Panc1 (cell line): ENCODE measurements around the gene GMDS. TPM values are rescaled to one million over a fixed set of nuclear protein-coding genes. Genes with fewer than 3 reads are reported as not detected.

Experiments
- ATAC-seq: fragments of 200-7000 bp; cut with Tn5 transposase; 2 replicates; pipeline ENCODE4 v1.9.1; 2020; ENCODE audit warnings: mild to moderate bottlenecking, moderate library complexity
- BruUV-seq: library from RNA; stranded (reverse); fragments of 400-500 nt; replicated peaks from 2 replicates; lab custom pipeline; 2021; lab: Mats Ljungman, UMichigan
- CTCF ChIA-PET: fragments of 300-600 bp; sonication (Branson Sonifier 250); formaldehyde crosslinking; loops from one replicate; lab custom pipeline; 2022; ENCODE audit warnings: antibody characterized with exemption; lab: Charles Lee
- POLR2A ChIA-PET: fragments of 300-600 bp; sonication (Branson Sonifier 250); formaldehyde crosslinking; loops from one replicate; lab custom pipeline; 2022; ENCODE audit warnings: antibody characterized with exemption; lab: Charles Lee
- DNase-seq: peaks from one replicate; pipeline ENCODE4 v3.0.0-alpha.2; 2010; ENCODE audit warnings: low read depth, low spot score
- H3K27ac ChIP-seq: 2 replicates; pipeline ENCODE4 v1.5.1; 2011; ENCODE audit warnings: mild to moderate bottlenecking, low read length, inconsistent platforms
- H3K27me3 ChIP-seq: fragments of 200-500 bp; sonication (Bioruptor generic); 2 replicates; pipeline ENCODE4 v1.6.0; 2014; ENCODE audit warnings: low read length, inconsistent platforms; ENCODE audit not compliant: control insufficient read depth, insufficient read depth
- H3K36me3 ChIP-seq: fragments of 200-500 bp; sonication (Bioruptor generic); 2 replicates; pipeline ENCODE4 v1.5.1; 2014; ENCODE audit warnings: inconsistent platforms, mild to moderate bottlenecking, low read length, moderate library complexity; ENCODE audit not compliant: control insufficient read depth, insufficient read depth
- H3K4me1 ChIP-seq: 2 replicates; pipeline ENCODE4 v1.5.1; 2011; ENCODE audit warnings: inconsistent platforms, mild to moderate bottlenecking, low read length, moderate library complexity; ENCODE audit not compliant: control insufficient read depth, insufficient read depth
- H3K4me3 ChIP-seq, 2 experiments: 2 replicates each; pipeline ENCODE4 v1.5.1; 2011 to 2012; ENCODE audit warnings: low read depth in 2 of 2, low read length in 2 of 2, mild to moderate bottlenecking in 2 of 2, inconsistent platforms in 1 of 2, moderate library complexity in 1 of 2
- H3K9me3 ChIP-seq: fragments of 200-500 bp; sonication (Bioruptor generic); 2 replicates; pipeline ENCODE4 v1.5.1; 2014; ENCODE audit warnings: low read depth, mild to moderate bottlenecking, inconsistent platforms, low read length, moderate library complexity; ENCODE audit not compliant: control insufficient read depth, insufficient read depth
- CTCF ChIP-seq: fragments of 450-650 bp; IDR thresholded peaks from 2 replicates; pipeline ENCODE4 v1.5.1; 2017; ENCODE audit warnings: mild to moderate bottlenecking
- POLR2AphosphoS5 ChIP-seq: IDR thresholded peaks from 2 replicates; pipeline ENCODE4 v1.6.1; 2012; ENCODE audit warnings: mild to moderate bottlenecking, low read depth, low read length, moderate library complexity
- SIN3A ChIP-seq: IDR thresholded peaks from 2 replicates; pipeline ENCODE4 v1.6.1; 2012; ENCODE audit warnings: low read depth, mild to moderate bottlenecking, low read length, moderate library complexity, borderline replicate concordance; ENCODE audit not compliant: insufficient read depth
- TCF7L2 ChIP-seq: IDR thresholded peaks from 2 replicates; pipeline ENCODE4 v1.6.1; 2011; ENCODE audit warnings: mild to moderate bottlenecking, low read depth, low read length, inconsistent platforms
- in situ Hi-C: cut with HindIII; loops from 2 replicates; pipeline ENCODE4 v1.10.0; 2016; ENCODE audit warnings: low sequenced_read_pairs, low pct_unique_long_range_greater_than_20kb
- intact Hi-C: fragments of 100-400 bp; cut with micrococcal nuclease; formaldehyde crosslinking; loops from one replicate; pipeline ENCODE4 v1.10.0; 2022; ENCODE audit not compliant: unreplicated experiment
- total RNA-seq: library from RNA; stranded (reverse); gene quantifications from one replicate; pipeline ENCODE4 v1.2.1, GENCODE V29; 2021; ENCODE audit not compliant: unreplicated experiment
- TF ChIP-seq, protein P1 (sequence below), 2 experiments: IDR thresholded peaks; 2 replicates each; pipeline ENCODE4 v1.6.1; 2011 to 2012; ENCODE audit warnings: low read depth in 2 of 2, control low read depth in 1 of 2, low read length in 1 of 2, mild to moderate bottlenecking in 1 of 2, moderate library complexity in 1 of 2; ENCODE audit not compliant: insufficient read depth in 1 of 2

The GMDS gene
- total RNA-seq, 1 experiment from 2014 or later = 9.8 TPM

DNA sequence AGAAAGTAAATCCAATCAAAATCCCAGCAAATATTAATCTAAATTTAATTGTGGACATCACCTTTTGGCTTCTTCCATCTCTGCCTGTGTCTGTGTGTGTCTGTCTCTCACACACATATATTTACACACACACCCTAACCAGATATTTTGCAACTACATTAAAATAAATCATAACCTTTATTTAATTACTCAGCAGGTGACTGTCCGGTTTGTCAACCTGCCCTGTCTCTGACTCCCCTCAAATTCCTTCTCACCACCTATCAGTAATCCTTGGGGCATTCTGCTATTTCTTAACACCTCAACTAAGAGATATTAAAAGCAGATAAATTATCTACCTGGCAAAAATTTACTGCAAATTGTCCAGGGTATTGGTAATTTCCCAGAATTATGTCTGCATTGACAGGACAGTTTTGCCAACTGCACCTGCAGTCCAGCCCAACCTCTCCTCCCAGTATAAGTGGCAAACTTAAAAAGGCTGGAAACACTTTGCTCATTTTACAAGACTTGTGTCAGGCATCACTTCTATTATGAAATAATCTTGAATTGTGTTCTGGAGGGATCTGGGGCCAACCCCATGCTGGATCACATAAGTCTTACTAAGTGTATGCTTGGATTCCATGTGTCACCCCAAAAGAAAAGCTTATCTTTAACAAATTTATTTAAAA lies 216.1 kb downstream of the GMDS start:
- Histone ChIP-seq H3K9me3 (no peaks in the 10 kb centered on the region), H3K4me3 (no peak overlapping the region), H3K27me3 (no peaks in the 10 kb centered on the region), H3K4me1 (no peaks in the 10 kb centered on the region; the same call in 1 of the 2 replicates), H3K27ac (no peak overlapping the region), H3K36me3 (no peaks in the 10 kb centered on the region)
- POLR2A ChIA-PET = interaction anchor here (0.6 kb wide), 1 partner anchor 464 kb away, joined by 3 read pairs; no protein-coding TSS in a partner anchor
- no peak for ATAC-seq
- BruUV-seq = no TSS peak
- TF ChIP-seq SIN3A (no peak), CTCF (no peak), POLR2AphosphoS5 (no peak), TCF7L2 (no peak)
- TF ChIP-seq, protein P1, sequence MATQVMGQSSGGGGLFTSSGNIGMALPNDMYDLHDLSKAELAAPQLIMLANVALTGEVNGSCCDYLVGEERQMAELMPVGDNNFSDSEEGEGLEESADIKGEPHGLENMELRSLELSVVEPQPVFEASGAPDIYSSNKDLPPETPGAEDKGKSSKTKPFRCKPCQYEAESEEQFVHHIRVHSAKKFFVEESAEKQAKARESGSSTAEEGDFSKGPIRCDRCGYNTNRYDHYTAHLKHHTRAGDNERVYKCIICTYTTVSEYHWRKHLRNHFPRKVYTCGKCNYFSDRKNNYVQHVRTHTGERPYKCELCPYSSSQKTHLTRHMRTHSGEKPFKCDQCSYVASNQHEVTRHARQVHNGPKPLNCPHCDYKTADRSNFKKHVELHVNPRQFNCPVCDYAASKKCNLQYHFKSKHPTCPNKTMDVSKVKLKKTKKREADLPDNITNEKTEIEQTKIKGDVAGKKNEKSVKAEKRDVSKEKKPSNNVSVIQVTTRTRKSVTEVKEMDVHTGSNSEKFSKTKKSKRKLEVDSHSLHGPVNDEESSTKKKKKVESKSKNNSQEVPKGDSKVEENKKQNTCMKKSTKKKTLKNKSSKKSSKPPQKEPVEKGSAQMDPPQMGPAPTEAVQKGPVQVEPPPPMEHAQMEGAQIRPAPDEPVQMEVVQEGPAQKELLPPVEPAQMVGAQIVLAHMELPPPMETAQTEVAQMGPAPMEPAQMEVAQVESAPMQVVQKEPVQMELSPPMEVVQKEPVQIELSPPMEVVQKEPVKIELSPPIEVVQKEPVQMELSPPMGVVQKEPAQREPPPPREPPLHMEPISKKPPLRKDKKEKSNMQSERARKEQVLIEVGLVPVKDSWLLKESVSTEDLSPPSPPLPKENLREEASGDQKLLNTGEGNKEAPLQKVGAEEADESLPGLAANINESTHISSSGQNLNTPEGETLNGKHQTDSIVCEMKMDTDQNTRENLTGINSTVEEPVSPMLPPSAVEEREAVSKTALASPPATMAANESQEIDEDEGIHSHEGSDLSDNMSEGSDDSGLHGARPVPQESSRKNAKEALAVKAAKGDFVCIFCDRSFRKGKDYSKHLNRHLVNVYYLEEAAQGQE (IDR thresholded peaks at IDR 0.05; ENCODE audit: insufficient read depth in 1 of 2, low read depth in 2 of 2, low read length in 1 of 2) = no peak
- in situ Hi-C loops = no loop called here
- intact Hi-C loops = no loop called here
- CTCF ChIA-PET = no interaction called here
- DNase-seq = no peak

GRCh38 chr6:2028457-2029038 lies 216.9 kb downstream of the GMDS start:
- no peak for ATAC-seq
- in situ Hi-C loops = no loop called here
- BruUV-seq = no TSS peak

More at GRCh38 chr6:2028457-2029038, 216.9 kb downstream of the GMDS start:
- Histone ChIP-seq H3K9me3 (no peaks in the 10 kb centered on the region), H3K4me1 (no peaks in the 10 kb centered on the region; the same call in 1 of the 2 replicates), H3K4me3 (no peak overlapping the region), H3K36me3 (no peaks in the 10 kb centered on the region), H3K27ac (no peak overlapping the region), H3K27me3 (no peaks in the 10 kb centered on the region)
- intact Hi-C loops = no loop called here
- TF ChIP-seq POLR2AphosphoS5 (no peak), TCF7L2 (no peak; the same call in 1 of the 2 replicates), SIN3A (no peak), CTCF (no peak)
- TF ChIP-seq, protein P1 (IDR thresholded peaks at IDR 0.05; ENCODE audit: insufficient read depth in 1 of 2, low read depth in 2 of 2, low read length in 1 of 2) = no peak
- no peak for DNase-seq
- CTCF ChIA-PET = no interaction called here
- POLR2A ChIA-PET = no interaction called here
